HEK293T (cell line): Measurements from ENCODE around the gene USE1.

Experiments used
- BHLHE40 ChIP-seq: fragments of 450-650 bp; IDR thresholded peaks from 2 replicates; pipeline ENCODE4 v1.6.1; 2016; ENCODE audit warnings: mild to moderate bottlenecking, moderate library complexity, borderline replicate concordance
- FOXK2 ChIP-seq: fragments of 450-650 bp; IDR thresholded peaks from 2 replicates; pipeline ENCODE4 v1.6.1; 2016; ENCODE audit warnings: mild to moderate bottlenecking
- HDGF ChIP-seq: fragments of 450-650 bp; IDR thresholded peaks from 2 replicates; pipeline ENCODE4 v1.6.1; 2017; ENCODE audit warnings: antibody characterized with exemption, borderline replicate concordance
- SP1 ChIP-seq: fragments of 450-650 bp; IDR thresholded peaks from 2 replicates; pipeline ENCODE4 v1.6.1; 2017
- TARDBP ChIP-seq: fragments of 450-650 bp; IDR thresholded peaks from 2 replicates; pipeline ENCODE4 v1.6.1; 2016
- ZNF384 ChIP-seq: fragments of 450-650 bp; IDR thresholded peaks from 2 replicates; pipeline ENCODE4 v1.6.1; 2016

DNA sequence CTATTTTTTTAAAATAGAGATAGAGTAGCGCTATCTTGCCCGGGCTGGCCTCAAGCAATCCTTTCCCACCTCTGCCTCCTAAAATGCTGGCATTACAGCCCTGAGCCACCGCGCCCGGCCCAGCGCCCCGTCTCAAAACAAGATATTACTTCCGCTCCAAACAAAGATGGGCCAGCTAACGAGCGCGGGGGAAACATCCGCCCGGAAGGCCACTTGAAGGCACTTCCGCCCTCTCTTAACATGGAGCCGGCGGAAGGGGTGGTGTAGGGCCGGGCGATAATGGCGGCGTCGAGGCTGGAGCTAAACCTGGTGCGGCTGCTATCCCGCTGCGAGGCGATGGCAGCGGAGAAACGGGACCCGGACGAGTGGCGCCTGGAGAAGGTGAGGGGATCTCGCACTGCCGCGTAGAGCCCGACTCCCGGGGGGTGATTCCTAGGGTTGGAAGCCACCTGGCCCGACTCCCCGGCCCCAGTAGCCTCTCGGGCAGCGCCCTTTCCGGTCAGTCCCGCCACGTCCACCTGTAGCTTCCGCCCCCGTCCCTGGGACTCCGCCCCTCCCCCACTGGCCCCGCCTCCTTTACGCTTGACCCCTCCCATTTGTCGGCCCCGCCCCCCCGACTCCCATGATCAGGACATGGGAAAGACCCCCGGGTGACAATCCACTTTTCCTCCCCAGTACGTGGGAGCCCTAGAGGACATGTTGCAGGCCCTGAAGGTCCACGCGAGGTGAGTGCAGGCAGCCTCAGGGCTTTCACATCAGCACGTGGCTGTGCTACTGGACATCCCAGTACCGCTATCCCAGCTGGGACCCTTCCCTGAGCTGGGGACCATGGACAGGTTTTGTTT lies at the start of gene USE1:
- TF ChIP-seq SP1: no peak
- TF ChIP-seq HDGF: no peak
- no peak for TF ChIP-seq BHLHE40
- TF ChIP-seq ZNF384: no peak
- TF ChIP-seq TARDBP: no peak
- no peak for TF ChIP-seq FOXK2
